ENCODE data around the gene HMGCL.
"Not testable (repeated sequence)": the region's sequence is repeated elsewhere in the genome, so short reads cannot be mapped to it uniquely, and the experiment has no call there.

Gene HMGCL

DNA sequence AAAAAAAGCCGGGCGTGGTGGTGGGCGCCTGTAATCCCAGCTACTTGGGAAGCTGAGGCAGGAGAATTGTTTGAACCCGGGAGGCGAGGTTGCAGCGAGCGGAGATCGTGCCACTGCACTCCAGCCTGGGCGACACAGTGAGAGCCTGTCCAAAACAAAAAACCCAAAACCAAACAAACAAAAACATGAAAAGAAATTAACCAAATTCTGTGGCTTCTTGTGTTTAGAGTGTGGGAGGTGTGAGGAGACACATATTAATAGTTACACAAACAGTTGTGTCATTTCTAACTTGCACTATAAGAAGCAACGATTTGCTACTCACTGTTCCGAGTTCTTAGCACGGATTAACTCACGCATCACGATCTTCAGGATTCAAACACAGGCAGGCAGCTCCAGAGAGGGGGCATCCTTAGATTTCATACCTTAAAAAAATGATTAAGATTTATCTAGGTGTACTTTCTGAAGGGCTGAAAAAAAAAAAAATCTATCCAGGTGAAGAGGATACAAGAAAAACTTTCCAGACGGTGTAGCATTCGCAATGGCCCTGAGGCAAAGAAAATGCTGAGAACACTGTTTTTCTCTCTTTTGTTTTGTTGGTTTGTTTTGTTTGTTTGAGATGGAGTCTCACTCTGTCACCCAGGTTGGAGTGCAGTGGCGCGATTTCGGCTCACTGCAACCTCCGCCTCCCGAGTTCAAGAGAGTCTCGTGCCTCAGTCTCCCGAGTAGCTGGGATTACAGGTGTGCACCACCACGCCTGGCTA is 713 bp upstream of the HMGCL start:
- DNase-seq, result no peak

GRCh38 chr1:23824711-23825075 is 536 bp downstream of the HMGCL start:
- no peak for DNase-seq

GRCh38 chr1:23823767-23824166 is 1.5 kb downstream of the HMGCL start:
- DNase-seq, result no peak

GRCh38 chr1:23817633-23818032 is 7.6 kb downstream of the HMGCL start:
- DNase-seq, result no peak

GRCh38 chr1:23816906-23817305 is 8.3 kb downstream of the HMGCL start:
- DNase-seq, result no peak

- no peak for DNase-seq
These were observed 8.9 kb downstream of the HMGCL start for GRCh38 chr1:23816361-23816760.

GRCh38 chr1:23814016-23814415 is 11.2 kb downstream of the HMGCL start:
- no peak for DNase-seq

- peak; percentile 6 for DNase-seq
These were observed 14.2 kb downstream of the HMGCL start for GRCh38 chr1:23810818-23811540.

GRCh38 chr1:23809751-23810171 is 15.5 kb downstream of the HMGCL start:
- peak; percentile 59 for DNase-seq

GRCh38 chr1:23807453-23807852 is 17.8 kb downstream of the HMGCL start:
- no peak for DNase-seq

- DNase-seq, result no peak
These were observed 18.9 kb downstream of the HMGCL start for GRCh38 chr1:23806280-23806679.

DNA sequence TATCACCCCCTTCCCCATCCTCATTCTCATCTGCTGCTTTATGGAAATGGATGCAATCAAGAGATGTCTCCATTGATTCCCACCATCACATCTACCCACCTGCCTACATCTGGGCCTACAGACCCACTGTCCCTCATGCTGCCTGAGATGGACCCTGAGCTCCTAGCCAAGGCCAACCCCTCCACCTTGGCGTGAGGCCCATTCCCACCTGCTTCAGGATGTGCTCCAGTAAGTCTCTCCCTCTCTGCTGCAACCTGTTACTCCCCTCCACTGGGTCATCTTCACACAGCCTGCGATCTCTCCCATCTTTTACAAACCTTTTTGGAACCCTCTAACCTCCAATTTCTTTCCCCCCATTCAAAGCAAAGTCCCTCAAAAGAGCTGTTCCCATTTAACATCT is 20.2 kb downstream of the HMGCL start:
- DNase-seq, result no peak

GRCh38 chr1:23804183-23804835 is 20.9 kb downstream of the HMGCL start:
- DNase-seq, result no peak

DNA sequence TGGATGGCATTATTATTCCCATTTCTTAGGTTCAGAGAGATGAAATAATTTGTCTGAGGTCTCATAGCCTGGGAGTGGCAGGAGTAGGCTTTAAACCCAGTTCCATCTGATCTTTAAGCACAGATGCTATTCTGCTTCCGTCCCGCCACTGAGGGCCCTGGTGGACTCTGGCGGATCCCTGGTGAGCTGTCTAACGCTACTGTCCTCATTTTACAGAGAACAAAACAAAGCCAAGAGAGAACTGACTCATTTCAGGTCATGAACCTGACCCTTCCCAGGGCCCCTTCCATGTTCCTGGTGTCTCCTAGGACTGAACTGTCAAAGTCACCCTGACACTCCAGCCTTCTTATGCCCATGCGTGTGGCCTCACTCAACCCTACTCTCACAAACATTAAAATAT is 21.6 kb downstream of the HMGCL start:
- DNase-seq, result no peak

DNA sequence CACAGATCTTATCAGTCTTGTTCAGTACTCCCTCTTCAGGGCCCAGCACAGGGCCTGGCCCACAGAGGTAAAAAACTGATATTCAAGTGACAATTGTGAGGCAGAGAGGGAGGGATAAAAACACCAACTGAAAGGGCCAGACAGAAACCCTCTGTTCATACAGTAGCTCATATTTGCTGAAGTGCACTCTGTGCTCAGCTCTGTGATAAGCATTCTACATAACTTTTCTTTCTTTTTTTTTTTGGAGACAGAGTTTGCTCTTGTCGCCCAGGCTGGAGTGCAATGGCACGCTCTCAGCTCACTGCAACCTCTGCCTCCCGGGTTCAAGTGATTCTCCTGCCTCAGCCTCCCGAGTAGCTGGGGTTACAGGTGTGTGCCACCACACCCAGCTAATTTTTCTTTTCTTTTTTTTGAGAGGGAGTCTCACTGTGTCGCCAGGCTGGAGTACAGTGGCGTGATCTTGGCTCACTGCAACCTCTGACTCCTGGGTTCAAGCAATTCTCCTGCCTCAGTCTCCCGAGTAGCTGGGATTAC is 22.4 kb downstream of the HMGCL start:
- DNase-seq, result not testable (repeated sequence)

GRCh38 chr1:23801876-23802275 is 23.4 kb downstream of the HMGCL start:
- no peak for DNase-seq

- DNase-seq, result no peak
These were observed 23.9 kb downstream of the HMGCL start for GRCh38 chr1:23801338-23801748.

DNA sequence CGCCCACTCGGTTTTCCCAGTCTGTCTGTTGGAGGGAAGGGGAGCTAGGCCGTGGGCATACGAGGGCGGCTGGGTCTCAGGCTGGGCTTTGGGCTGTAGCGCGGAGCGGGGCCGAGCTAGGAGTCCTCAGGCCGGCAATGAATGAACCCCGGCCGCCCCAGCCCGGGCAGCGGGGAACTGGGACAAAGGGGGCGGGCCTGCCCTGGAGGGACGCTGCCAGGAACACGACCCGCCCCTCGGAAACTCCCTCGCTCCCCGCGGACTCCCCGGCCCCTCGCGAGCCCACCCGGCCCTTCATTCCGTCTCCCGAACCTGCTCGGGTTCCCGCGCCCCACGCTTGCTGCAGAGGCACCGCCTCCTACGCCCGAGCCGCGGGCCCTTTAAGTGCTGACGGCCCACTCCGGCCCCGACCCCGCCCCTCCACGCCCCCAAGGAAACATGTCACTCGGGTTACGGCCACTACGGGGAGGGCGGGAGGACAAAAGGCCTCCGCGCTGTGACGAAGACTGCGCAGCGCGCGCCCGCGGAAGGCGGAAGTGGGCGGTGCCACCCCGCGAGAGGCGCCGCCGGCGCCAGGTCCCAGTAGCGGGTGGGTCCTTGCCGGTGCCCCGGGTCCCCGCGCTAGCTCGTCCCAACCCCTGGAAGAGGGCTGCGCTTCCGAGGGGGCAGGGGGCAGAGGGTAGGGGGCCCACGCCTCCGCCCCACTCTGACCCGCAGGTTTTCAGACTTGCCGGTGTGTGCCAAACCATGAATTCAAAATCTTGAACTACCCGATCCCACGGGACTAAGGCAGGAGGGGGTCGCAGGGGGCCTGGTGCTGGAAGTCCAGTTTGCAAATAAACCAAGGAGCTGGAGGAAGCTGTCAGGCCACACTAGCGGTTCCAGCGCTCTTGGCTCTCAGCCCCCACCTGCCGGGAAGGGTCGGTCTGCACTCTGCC is 24.6 kb downstream of the HMGCL start, which contains the start of gene GALE:
Gene GALE (minus strand): TSS at position 355 of the 938 bp plus-strand sequence. CDS start 1,747 bp downstream, outside the sequence.
- peak; percentile 96 for DNase-seq

DNA sequence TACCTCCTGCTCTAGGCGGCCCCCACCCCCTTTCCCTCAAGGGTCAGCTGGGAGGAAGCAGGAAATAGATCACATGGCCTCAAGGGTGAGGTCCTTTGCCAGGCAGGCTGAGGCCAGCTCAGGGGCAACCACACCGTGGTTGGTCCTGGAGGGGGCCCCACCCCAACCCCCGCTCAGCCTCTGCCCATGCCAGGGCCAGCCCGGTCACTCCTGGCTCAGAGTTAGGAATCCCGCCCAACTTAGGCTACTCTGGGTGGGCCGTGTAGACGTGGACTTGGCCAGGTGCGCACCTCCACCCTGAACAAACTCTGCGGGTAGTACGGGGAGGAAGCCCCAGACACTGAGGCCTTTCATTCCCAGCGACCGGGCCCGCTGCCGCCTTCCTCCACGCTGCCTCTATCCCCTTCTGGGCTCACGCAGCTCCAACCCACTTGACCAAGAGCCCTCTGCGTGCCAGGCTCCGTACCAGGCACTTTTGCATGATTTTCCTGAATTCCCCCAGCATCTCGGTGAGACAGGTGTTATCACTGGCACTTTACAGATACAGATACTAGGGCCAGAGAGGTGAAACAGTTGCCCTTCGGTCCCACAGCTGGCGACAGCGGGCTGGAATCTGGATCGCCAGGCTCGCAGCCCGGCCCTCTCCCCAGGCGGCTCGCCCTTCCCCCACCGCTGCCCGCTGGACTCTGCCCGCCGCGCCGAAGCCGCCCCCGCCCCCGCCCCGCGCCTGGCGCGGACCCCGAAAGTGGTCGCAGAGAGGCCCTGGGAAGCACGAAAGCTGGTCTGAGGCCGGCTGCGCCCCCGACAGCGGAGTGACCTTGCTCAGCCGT is 25.4 kb downstream of the HMGCL start:
- peak; percentile 42 for DNase-seq

DNA sequence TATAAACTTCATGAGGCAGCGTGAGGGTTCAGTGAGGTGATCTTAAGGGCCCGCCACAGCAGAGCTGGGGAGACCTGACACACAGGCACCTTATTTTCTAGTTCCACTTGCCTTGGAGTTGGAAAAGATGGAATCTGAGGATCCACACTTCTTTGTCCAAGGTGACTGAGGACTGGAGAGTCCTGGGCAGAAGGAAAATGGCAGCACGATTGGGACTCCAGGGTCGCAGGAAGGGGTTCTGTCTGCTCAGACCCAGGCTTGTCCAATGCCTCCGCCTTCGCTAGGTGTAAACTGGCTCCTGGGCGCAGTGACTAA is 26.0 kb downstream of the HMGCL start:
- DNase-seq, result no peak

- DNase-seq, result no peak
These were observed 26.5 kb downstream of the HMGCL start for GRCh38 chr1:23798662-23799142.
